ENCODE measurements around the gene SOCS4. TPM values are rescaled to one million over a fixed set of nuclear protein-coding genes. Genes with fewer than 3 reads are reported as not detected.
"Not testable (repeated sequence)": the region's sequence is repeated elsewhere in the genome, so short reads cannot be mapped to it uniquely, and the experiment has no call there.

Gene SOCS4, protein sequence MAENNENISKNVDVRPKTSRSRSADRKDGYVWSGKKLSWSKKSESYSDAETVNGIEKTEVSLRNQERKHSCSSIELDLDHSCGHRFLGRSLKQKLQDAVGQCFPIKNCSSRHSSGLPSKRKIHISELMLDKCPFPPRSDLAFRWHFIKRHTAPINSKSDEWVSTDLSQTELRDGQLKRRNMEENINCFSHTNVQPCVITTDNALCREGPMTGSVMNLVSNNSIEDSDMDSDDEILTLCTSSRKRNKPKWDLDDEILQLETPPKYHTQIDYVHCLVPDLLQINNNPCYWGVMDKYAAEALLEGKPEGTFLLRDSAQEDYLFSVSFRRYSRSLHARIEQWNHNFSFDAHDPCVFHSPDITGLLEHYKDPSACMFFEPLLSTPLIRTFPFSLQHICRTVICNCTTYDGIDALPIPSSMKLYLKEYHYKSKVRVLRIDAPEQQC
- total RNA-seq (2014; rRNA removed; shearing (Covaris generic)): 12.1 and 12.7 TPM in 2 replicates

DNA sequence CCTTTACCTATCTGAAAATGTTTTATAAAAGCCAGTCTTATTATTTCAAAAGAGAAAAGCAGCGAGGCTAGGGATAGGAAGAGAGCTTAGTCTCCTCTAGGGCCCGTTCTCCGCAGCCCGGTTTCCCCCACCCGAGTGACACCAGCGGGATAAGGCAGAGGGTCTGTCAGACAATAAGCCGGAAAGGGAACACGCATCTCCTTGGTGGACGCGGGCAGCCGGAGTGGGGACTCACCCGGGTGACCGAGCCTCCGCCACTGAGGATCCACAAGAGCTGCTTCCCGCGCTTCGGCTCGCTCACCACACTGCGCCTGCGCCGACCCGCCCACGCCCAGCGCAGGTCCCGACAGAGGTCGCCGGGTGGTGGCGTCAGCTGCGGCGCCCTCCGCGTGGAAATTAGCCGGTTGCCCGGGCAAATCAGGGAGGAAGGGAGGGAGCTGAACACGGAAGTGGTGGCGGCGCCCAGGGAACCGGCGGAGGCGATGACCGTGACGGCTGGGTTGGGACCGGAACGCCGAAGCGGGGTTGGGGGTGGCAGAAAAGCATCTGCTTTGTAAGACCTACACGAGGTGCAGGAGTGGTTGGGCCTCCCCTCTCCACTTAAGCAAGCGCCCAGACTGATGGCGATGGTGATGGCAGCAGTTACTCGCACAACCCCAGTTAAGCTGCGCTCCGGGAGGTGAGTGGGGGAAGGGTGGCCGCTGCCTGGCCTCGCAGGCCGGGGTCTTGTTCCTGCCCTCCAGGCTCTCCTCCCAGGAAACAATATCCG is at the start of gene SOCS4, which contains the start of gene WDHD1:
Gene SOCS4 (plus strand): TSS at position 444 of the 769 bp plus-strand sequence. CDS start 15,806 bp downstream, outside the sequence.
Gene WDHD1 (minus strand): TSS at position 307 of the 769 bp plus-strand sequence. CDS start 312 bp downstream, outside the sequence.
- DNase-seq (ENCODE audit: low spot score): peak; percentile 72

DNA sequence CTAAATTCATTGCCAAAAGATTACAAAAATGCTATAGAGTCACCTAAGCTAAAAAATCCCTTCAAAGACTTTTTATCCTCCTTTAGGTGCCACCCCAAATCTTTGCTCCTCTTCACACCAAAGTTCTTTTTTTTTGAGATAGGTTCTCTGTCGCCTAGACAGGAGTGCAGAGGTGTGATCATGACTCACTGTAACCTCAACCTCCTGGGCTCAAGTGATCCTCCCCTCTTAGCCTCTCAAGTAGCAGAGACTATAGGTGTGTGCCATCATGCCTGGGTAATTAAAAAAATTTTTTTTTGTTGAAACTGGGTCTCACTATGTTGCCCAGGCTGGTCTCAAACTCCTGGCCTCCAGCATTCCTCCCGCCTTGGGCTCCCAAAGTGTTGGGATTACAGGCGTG is 48.0 kb upstream of the SOCS4 start:
- DNase-seq (ENCODE audit: low spot score): no peak

DNA sequence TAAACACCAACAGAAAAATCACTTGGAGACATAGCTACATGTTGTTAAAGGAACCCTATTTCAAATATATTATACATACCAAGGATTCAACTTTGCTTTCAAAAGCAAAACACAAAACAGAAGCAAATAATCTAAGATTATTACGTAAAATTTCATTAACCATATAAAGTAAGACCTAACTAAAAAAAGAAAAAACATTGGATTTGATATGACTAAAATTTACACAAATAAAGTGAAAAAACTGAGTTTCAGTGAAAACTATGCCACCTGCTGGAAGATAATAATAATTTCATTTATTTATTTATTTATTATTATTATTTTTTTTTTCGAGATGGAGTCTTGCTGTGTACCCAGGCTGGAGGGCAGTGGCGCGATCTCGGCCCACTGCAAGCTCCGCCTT is 45.3 kb upstream of the SOCS4 start:
- no peak for DNase-seq (ENCODE audit: low spot score)

DNA sequence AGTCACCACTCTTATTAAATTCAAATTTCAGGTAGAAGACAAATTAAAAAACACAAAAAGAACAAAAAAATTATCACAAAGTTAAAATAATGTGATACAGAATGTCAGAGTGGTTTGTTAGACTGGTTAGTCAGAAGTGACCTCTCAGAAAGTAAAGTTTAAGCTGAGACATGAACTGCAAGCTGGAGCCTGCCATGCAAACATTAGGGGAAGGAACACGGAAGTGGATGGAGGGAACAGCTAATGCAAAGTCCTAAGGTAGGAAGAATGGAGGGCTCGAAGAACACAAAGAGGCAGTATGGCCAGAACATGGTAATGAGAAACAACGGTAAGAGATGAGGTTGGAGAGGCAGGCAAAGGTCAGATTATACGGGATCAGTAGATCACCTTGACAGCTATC is 41.9 kb upstream of the SOCS4 start:
- DNase-seq (ENCODE audit: low spot score): no peak

DNA sequence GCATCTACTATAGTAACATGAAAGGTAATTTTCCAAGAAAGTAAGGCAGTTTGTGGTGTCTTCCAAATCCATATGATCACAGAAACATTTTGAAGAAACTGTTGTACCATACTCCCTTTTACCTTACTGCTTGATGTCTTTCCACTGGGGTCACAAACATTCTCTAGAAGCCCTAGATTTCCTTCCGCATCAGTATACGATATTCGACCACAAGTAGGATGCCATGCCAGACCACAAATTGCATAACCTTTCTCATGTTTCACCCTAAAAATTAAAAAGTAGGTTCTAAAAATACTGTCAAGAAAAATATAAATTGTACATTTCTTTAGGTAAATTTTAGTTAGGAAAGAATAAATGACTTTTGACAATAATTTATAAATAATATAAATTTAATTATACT is 26.7 kb upstream of the SOCS4 start:
- no peak for DNase-seq (ENCODE audit: low spot score)

DNA sequence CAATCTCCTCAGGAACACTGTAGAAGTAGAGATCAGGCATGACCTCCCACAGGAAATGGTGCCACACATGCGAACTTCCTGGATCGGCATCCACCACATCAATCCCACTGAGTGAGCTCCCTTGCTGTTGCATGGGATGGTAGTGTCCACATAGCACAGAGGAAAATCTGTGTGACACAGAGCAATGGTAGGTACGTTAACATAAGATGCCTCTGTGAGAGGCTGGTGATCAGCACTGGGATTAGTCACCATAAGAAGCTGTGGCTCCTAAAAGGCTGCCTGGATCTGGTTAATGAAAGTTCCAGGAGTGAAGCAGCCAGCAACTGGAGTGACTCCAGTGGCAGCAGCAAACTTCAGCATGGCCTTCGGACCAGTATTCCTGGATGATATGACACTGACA is 22.0 kb upstream of the SOCS4 start:
- DNase-seq (ENCODE audit: low spot score): no peak

DNA sequence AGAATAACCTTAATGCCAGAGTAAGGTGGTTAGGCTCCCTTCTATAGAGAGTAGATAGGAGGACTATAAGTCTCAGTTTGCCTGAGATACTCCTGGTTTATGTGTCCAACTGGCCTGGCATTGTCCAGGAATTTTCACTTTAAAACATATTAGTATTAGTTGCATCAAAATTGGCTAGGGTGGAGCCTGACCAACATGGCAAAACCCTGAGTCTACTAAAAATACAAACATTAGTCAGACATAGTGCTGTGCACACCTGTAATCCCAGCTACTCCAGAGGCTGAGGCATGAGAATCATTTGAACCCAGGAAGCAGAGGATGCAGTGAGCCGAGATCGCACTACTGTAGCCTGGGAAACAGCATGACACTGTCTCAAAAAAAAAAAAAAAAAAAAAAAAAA is 12.0 kb upstream of the SOCS4 start:
- DNase-seq (ENCODE audit: low spot score): no peak

DNA sequence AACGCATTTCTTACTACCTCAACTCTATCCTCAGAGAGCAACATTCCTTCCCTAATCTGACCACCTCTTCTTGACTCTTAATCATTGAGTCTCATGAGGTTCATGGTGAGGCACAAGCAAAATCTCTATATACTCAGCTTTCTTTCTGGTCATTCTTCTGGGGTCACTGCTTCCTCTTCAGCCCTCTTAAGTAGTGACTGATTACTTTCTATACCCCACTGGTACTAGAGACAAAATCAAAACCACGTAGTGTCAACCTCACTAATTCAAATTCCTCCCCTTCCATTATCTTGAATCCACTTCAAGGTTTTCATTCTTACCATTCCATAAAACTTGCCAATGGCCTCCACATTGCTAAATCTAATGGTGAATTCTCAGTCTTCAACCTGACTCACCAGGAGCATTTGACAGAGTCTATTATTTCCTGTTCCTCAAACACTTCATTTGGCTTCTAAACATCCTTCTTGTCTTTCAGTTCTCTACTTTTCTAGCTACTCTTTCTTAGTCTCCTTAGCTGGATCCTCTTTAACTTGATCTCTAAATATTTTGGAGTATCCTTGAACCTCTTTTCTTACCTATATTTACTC is 7.0 kb upstream of the SOCS4 start:
- DNase-seq (ENCODE audit: low spot score): no peak

DNA sequence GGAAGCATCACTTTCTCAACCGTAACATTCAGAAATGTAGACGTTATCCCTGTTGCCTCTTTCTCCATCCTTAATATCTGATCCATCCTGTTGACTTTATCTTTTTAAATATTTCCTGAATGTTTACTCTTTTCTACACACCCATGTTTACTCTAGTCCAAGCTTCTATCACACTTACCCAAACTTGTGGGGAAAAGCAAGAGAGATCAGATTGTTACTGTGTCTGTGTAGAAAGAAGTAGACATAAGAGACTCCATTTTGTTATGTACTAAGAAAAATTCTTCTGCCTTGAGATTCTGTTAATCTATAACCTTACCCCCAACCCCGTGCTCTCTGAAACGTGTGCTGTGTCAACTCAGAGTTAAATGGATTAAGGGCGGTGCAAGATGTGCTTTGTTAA is 2.7 kb upstream of the SOCS4 start:
- DNase-seq (ENCODE audit: low spot score): not testable (repeated sequence)

DNA sequence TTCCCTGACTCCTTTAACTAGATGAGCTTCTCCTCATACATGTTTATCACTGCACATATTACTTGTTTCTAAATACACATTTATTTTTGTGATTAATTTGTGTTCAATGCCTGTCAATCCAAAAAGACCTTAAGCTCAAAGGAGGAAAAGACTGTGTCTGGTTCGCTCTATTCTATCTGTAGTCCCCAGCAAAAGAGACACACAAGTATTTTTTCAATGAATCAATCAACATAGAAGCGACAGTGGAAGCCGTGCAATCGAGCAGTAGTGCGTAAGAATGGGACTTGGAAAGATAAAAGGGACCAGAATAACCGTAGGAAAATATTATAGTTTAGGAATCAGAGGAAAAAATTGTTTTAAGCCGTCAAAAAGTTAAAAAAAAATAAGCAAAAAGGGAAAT is 1.1 kb upstream of the SOCS4 start:
- no peak for DNase-seq (ENCODE audit: low spot score)

DNA sequence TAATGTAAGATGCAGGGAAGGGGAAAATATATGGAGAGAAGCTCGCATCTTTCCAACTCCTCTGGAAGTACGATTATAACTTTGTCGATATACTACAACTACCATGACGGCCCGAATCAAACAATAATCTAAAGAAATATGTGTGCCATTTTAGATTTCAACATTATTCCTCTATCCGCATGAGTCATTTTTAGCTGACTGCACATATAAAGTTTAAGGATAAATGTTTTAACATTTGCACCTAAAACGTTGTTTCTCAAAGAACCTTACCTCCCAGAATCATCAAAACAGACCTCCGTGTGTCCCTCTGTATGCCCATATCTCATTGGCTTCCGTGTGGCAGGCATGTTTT is 619 bp upstream of the SOCS4 start:
- DNase-seq (ENCODE audit: low spot score): no peak

DNA sequence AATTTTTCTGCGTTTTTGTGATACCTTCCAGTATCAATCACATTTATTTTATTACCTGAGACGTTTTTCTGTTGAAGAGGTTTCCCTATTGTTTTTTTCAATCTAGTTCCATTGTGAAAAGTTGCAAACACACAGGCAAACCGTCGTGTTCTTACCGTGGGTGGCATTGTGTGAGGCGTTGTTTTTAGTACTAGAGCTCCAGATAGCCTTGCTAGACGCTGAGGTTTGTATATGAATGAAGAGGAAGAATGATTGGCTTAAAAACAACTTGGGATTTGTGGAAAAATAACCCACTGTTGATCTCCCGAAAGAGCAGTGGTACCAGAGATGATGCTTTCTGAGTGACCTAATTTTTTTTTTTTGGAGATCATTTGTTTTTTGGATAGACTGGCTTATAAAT is 1.0 kb downstream of the SOCS4 start:
- DNase-seq (ENCODE audit: low spot score): no peak

DNA sequence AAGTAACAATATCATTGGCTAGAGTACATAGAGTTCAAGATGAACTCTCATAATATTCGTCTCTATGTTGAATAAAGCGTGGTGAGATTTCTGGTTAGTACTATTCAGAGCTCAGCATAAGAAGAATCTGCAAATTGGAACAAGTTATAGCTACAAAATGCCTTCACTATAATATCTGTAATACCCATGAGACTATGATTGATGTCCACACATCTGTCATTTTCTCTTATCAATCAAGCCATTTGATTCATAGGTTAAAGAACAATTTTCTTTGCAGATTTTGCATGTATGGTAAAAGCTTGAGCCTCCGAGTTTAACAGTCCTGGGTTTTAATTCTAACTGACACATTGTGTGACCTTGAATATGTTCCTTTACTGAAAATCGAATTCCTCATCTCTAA is 1.4 kb downstream of the SOCS4 start:
- no peak for DNase-seq (ENCODE audit: low spot score)

DNA sequence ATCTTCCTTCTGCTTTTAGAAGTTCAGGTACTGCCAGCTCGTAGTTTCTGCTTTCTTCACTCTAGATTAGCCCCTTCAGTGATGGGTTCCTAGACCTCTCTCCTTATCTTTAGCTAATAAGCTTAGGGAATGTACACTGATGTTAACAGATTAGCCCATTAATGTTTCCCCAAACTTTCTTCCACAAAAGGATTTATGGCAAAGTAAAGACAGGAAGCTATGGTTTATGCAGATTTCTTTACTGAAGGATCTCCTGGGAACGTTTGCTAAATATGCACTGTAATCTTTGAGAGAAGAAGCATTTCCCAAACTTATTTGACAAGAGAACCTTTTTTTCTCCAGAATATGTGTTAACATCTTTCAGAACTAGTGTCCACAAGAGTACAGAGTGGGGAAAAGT is 4.2 kb downstream of the SOCS4 start:
- no peak for DNase-seq (ENCODE audit: low spot score)

DNA sequence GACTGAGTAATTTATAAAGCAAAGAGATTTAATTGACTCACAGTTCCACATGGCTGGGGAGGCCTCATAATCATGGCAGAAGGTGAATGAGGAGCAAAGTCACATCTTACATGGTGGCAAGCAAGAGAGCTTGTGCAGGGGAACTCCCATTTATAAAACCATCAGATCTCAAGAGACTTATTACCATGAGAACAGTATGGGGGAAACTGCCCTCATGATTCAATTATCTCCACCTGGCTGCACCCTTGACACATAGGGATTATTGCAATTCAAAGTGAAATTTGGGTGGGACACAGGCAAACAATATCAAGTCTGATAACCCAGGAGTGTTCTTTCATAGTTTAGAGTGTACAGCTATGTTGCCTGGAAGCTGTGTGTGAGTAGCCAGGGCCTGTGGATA is 11.0 kb downstream of the SOCS4 start:
- DNase-seq (ENCODE audit: low spot score): not testable (repeated sequence)

DNA sequence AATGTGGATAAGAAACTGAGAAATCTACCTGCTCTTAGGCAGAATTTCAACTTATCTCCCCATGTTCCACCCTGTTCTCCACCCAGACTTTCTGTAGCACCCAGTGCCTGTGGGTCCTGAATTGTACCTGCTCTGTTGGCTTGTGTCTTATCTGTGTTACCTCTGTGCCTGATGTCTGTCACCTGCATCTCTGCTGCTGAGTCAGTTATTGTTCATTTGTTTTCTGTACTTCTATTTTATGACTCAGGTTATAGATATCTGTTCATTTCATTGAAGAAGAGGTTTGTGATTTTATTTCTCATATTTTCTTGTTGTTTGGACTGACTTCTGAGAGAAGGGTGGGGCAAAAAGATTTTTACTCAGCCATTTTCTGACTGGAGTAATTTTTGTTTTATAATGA is 11.7 kb downstream of the SOCS4 start:
- no peak for DNase-seq (ENCODE audit: low spot score)

DNA sequence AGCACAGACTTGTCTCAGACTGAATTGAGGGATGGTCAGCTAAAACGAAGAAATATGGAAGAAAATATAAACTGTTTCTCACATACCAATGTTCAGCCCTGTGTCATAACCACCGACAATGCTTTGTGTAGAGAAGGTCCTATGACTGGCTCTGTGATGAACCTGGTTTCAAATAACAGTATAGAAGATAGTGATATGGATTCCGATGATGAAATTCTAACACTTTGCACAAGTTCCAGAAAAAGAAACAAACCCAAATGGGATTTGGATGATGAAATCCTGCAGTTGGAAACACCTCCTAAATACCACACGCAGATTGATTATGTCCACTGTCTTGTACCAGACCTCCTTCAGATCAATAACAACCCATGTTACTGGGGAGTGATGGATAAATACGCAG is 16.5 kb downstream of the SOCS4 start:
- no peak for DNase-seq (ENCODE audit: low spot score)

DNA sequence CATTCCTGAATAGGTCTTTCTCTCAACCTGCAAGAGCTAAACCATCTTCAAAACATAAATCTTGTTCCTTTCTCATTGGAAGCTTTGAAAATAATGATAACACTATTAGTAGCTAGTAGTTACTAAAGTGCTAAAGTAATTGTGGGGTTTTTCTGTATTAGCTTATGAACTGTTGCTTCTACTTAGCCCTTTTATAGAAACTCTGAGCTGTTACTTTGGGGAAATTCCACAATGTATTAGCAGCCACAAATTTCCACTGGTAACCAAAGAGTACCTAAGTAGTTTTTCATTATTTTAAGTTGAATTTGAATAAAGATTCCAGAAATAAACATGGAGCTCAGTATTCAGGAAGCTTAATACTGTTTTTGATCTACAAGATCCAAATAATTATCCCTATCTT is 18.1 kb downstream of the SOCS4 start:
- no peak for DNase-seq (ENCODE audit: low spot score)

DNA sequence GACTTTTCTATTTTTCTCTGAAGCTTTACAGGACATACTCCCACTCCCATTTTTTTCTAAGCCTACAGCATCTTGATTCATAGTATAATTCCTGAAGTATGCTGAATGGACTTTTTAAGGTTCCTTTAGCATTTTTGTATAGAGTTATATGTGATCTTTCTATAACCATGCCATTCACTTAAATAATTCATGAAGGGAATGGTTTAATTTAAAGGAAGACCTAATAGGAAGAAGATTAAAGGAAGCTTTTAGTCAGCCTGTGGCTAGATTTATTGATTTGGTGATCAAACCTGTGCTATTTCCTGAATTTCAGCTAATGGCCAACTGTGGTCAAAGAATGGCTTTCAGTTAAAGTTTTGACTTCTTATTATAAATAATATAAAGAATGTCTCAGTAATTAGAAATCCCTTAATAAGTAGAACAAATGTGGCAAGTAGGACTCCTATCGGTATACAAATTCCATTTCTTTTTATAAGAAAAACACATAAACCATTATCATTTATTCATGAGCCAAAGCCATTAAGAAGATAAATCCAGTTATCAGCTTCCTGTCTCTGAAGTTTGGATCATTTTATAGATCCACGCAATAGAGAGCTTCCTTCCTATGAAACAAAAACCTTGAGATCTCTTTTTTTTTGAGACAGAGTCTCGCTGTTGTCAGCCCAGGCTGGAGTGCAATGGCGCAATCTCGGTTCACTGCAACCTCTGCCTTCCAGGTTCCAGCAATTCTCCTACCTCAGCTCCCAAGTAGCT is 20.4 kb downstream of the SOCS4 start:
- DNase-seq (ENCODE audit: low spot score): no peak

DNA sequence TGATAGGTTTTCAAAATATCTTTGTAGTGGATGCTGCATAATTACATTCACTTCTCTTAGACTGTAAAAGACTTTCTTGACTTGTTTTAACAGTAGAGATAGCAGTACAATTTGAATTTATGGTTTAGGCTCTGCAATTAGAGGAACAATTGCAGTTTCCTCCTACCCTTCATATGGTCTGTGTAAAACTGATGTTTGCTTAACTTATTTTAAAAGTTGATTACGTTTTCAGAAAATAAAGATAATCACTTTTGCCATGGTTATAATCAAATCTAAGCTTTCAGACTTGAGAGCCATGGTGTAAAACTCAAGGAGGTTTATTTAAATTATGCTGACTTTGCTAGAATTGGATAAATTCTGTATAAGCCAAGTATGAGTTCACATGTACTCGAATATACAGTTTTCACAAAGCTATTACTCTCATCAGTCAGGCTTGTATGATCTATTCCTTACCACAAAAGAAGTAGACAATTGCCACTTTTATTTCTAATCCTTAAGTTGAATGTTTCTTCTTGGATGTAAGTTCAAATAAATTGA is 21.9 kb downstream of the SOCS4 start:
- DNase-seq (ENCODE audit: low spot score): no peak

DNA sequence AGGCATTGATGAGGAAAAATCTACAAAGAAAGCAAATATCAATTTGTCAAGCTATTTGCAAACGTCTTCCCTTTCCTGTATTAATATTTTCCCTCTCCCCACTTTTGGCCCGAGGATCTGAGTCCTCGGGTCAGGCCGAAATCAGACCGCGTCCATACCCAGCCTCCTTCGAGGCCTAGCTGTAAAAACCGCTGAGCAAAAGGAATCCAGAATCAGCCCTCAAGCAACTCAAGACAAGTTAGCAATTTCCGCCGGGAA is 24.1 kb downstream of the SOCS4 start:
- DNase-seq (ENCODE audit: low spot score): no peak

Measured in A172 (cell line).